Glutamatergic neuron (in vitro differentiated cells): ENCODE measurements around the gene ARF6. TPM values are rescaled to one million over a fixed set of nuclear protein-coding genes. Genes with fewer than 3 reads are reported as not detected.
"Not testable (repeated sequence)": the region's sequence is repeated elsewhere in the genome, so short reads cannot be mapped to it uniquely, and the experiment has no call there.

ENCODE experiments used
- DNase-seq: peaks from one replicate; pipeline ENCODE4 v3.0.0; 2022
- H3K27ac Mint-ChIP-seq: one replicate; pipeline ENCODE4 v1.8.0; 2020; ENCODE audit warnings: mild to moderate bottlenecking, mixed read lengths, inconsistent platforms; ENCODE audit not compliant: unreplicated experiment
- H3K27me3 Mint-ChIP-seq: one replicate; pipeline ENCODE4 v1.8.0; 2020; ENCODE audit warnings: mild to moderate bottlenecking, moderate library complexity, mixed read lengths, inconsistent platforms; ENCODE audit not compliant: unreplicated experiment
- H3K36me3 Mint-ChIP-seq: one replicate; pipeline ENCODE4 v1.8.0; 2020; ENCODE audit warnings: mild to moderate bottlenecking, mixed read lengths, inconsistent platforms; ENCODE audit not compliant: unreplicated experiment
- H3K4me1 Mint-ChIP-seq: one replicate; pipeline ENCODE4 v1.8.0; 2020; ENCODE audit warnings: mild to moderate bottlenecking, low read depth, mixed read lengths, inconsistent platforms; ENCODE audit not compliant: unreplicated experiment
- H3K4me3 Mint-ChIP-seq: one replicate; pipeline ENCODE4 v1.8.0; 2020; ENCODE audit warnings: mild to moderate bottlenecking, mixed read lengths, inconsistent platforms; ENCODE audit not compliant: unreplicated experiment
- H3K9me3 Mint-ChIP-seq: one replicate; pipeline ENCODE4 v1.8.0; 2020; ENCODE audit warnings: mild to moderate bottlenecking, moderate library complexity, mixed read lengths, inconsistent platforms; ENCODE audit not compliant: unreplicated experiment
- CTCF ChIP-seq: fragments of 200-600 bp; sonication (generic); IDR thresholded peaks from one replicate; pipeline ENCODE4 v1.5.0; 2021; ENCODE audit not compliant: partially characterized antibody, unreplicated experiment
- total RNA-seq: library from RNA; stranded (reverse); fragmentation: NEBNext Ultra II Directional; extraction: Animal tissue kit (Norgen Biotek cat#: 25700); gene quantifications from one replicate; pipeline ENCODE4 v1.2.1, GENCODE V29; 2021; ENCODE audit not compliant: unreplicated experiment

ARF6 gene
- total RNA-seq, 1 donor from 2014 or later = 38.8 TPM

GRCh38 chr14:49897414-49897813, 4.5 kb downstream of the ARF6 start:
- no peak for TF ChIP-seq CTCF
- H3K27ac Mint-ChIP-seq = no peak overlapping the region
- no peaks in the 10 kb centered on the region for H3K36me3 Mint-ChIP-seq
- H3K27me3 Mint-ChIP-seq = peaks cover under 1% of the 10 kb centered on the region
- no peak overlapping the region for H3K4me3 Mint-ChIP-seq
- no peak for DNase-seq
- H3K9me3 Mint-ChIP-seq = peaks cover 3% of the 10 kb centered on the region
- peaks cover 20% of the 10 kb centered on the region for H3K4me1 Mint-ChIP-seq

GRCh38 chr14:49897965-49898364, 5.1 kb downstream of the ARF6 start:
- no peak overlapping the region for H3K4me3 Mint-ChIP-seq
- H3K4me1 Mint-ChIP-seq = peaks cover 20% of the 10 kb centered on the region
- H3K9me3 Mint-ChIP-seq = peaks cover 3% of the 10 kb centered on the region
- H3K36me3 Mint-ChIP-seq = no peaks in the 10 kb centered on the region
- no peaks in the 10 kb centered on the region for H3K27me3 Mint-ChIP-seq
- DNase-seq = no peak
- no peak for TF ChIP-seq CTCF
- no peak overlapping the region for H3K27ac Mint-ChIP-seq

- peaks cover 20% of the 10 kb centered on the region for H3K4me1 Mint-ChIP-seq
- no peak for TF ChIP-seq CTCF
- H3K4me3 Mint-ChIP-seq = no peak overlapping the region
- DNase-seq = no peak
- no peak overlapping the region for H3K27ac Mint-ChIP-seq
- no peaks in the 10 kb centered on the region for H3K27me3 Mint-ChIP-seq
- no peaks in the 10 kb centered on the region for H3K36me3 Mint-ChIP-seq
- H3K9me3 Mint-ChIP-seq = peaks cover 3% of the 10 kb centered on the region
Observed at GRCh38 chr14:49898485-49898884, 5.6 kb downstream of the ARF6 start.

- H3K9me3 Mint-ChIP-seq = no peaks in the 10 kb centered on the region
- no peaks in the 10 kb centered on the region for H3K36me3 Mint-ChIP-seq
- H3K27me3 Mint-ChIP-seq = no peaks in the 10 kb centered on the region
- H3K27ac Mint-ChIP-seq = no peak overlapping the region
- no peak for DNase-seq
- H3K4me1 Mint-ChIP-seq = peaks cover 10% of the 10 kb centered on the region
- no peak overlapping the region for H3K4me3 Mint-ChIP-seq
- no peak for TF ChIP-seq CTCF
Observed at GRCh38 chr14:49900973-49901372, 8.1 kb downstream of the ARF6 start.

GRCh38 chr14:49902679-49903246, 9.9 kb downstream of the ARF6 start:
- not testable (repeated sequence) for H3K9me3 Mint-ChIP-seq, H3K27ac Mint-ChIP-seq, H3K36me3 Mint-ChIP-seq, H3K27me3 Mint-ChIP-seq, H3K4me3 Mint-ChIP-seq, H3K4me1 Mint-ChIP-seq, DNase-seq
- TF ChIP-seq CTCF = peak; percentile 7
